Measurements from ENCODE around the gene NID2.

The NID2 gene

GRCh38 chr14:52094546-52095271 is 25.9 kb upstream of the NID2 start:
- H3K9ac ChIP-seq (ENCODE audit: low read depth, low read length) = no peak overlapping the region
- no peak overlapping the region for H3K27ac ChIP-seq (ENCODE audit: low read length)
- no peak overlapping the region for H3K4me3 ChIP-seq (ENCODE audit: low read length)
- H3K27me3 ChIP-seq (ENCODE audit: insufficient read depth, low read length) = no peaks in the 10 kb centered on the region
- no peaks in the 10 kb centered on the region for H3K4me1 ChIP-seq (ENCODE audit: insufficient read depth, low read length)
- no peaks in the 10 kb centered on the region for H3K36me3 ChIP-seq (ENCODE audit: insufficient read depth, low read depth, low read length)
- no peaks in the 10 kb centered on the region for H3K9me3 ChIP-seq (ENCODE audit: insufficient read depth, low read depth, low read length)

GRCh38 chr14:52091928-52092327 is 23.1 kb upstream of the NID2 start:
- H3K36me3 ChIP-seq (ENCODE audit: insufficient read depth, low read depth, low read length) = no peaks in the 10 kb centered on the region
- H3K27me3 ChIP-seq (ENCODE audit: insufficient read depth, low read length) = no peaks in the 10 kb centered on the region
- no peaks in the 10 kb centered on the region for H3K4me1 ChIP-seq (ENCODE audit: insufficient read depth, low read length)
- H3K9ac ChIP-seq (ENCODE audit: low read depth, low read length) = no peak overlapping the region
- no peak overlapping the region for H3K27ac ChIP-seq (ENCODE audit: low read length)
- H3K9me3 ChIP-seq (ENCODE audit: insufficient read depth, low read depth, low read length) = no peaks in the 10 kb centered on the region
- no peak overlapping the region for H3K4me3 ChIP-seq (ENCODE audit: low read length)

GRCh38 chr14:52090936-52091335 is 22.1 kb upstream of the NID2 start:
- Histone ChIP-seq H3K36me3 (ENCODE audit: insufficient read depth, low read depth, low read length) (no peaks in the 10 kb centered on the region), H3K4me1 (ENCODE audit: insufficient read depth, low read length) (no peaks in the 10 kb centered on the region), H3K27ac (ENCODE audit: low read length) (no peak overlapping the region), H3K9me3 (ENCODE audit: insufficient read depth, low read depth, low read length) (no peaks in the 10 kb centered on the region), H3K4me3 (ENCODE audit: low read length) (no peak overlapping the region), H3K9ac (ENCODE audit: low read depth, low read length) (no peak overlapping the region), H3K27me3 (ENCODE audit: insufficient read depth, low read length) (no peaks in the 10 kb centered on the region)

GRCh38 chr14:52089218-52089617 is 20.4 kb upstream of the NID2 start:
- H3K4me3 ChIP-seq (ENCODE audit: low read length) = no peak overlapping the region
- no peaks in the 10 kb centered on the region for H3K36me3 ChIP-seq (ENCODE audit: insufficient read depth, low read depth, low read length)
- no peaks in the 10 kb centered on the region; the same call in 1 of the 2 replicates for H3K9me3 ChIP-seq (ENCODE audit: insufficient read depth, low read depth, low read length)
- no peaks in the 10 kb centered on the region for H3K27me3 ChIP-seq (ENCODE audit: insufficient read depth, low read length)
- H3K27ac ChIP-seq (ENCODE audit: low read length) = no peak overlapping the region
- H3K4me1 ChIP-seq (ENCODE audit: insufficient read depth, low read length) = no peaks in the 10 kb centered on the region
- H3K9ac ChIP-seq (ENCODE audit: low read depth, low read length) = no peak overlapping the region

GRCh38 chr14:52086711-52087110 is 17.9 kb upstream of the NID2 start:
- no peak overlapping the region for H3K4me3 ChIP-seq (ENCODE audit: low read length)
- H3K9me3 ChIP-seq (ENCODE audit: insufficient read depth, low read depth, low read length) = no peaks in the 10 kb centered on the region; the same call in 1 of the 2 replicates
- no peaks in the 10 kb centered on the region for H3K27me3 ChIP-seq (ENCODE audit: insufficient read depth, low read length)
- H3K9ac ChIP-seq (ENCODE audit: low read depth, low read length) = no peak overlapping the region
- no peak overlapping the region for H3K27ac ChIP-seq (ENCODE audit: low read length)
- H3K4me1 ChIP-seq (ENCODE audit: insufficient read depth, low read length) = no peaks in the 10 kb centered on the region
- H3K36me3 ChIP-seq (ENCODE audit: insufficient read depth, low read depth, low read length) = no peaks in the 10 kb centered on the region

- H3K36me3 ChIP-seq (ENCODE audit: insufficient read depth, low read depth, low read length) = no peaks in the 10 kb centered on the region
- H3K9ac ChIP-seq (ENCODE audit: low read depth, low read length) = no peak overlapping the region
- no peaks in the 10 kb centered on the region; the same call in 1 of the 2 replicates for H3K9me3 ChIP-seq (ENCODE audit: insufficient read depth, low read depth, low read length)
- no peaks in the 10 kb centered on the region for H3K4me1 ChIP-seq (ENCODE audit: insufficient read depth, low read length)
- no peak overlapping the region for H3K4me3 ChIP-seq (ENCODE audit: low read length)
- H3K27ac ChIP-seq (ENCODE audit: low read length) = no peak overlapping the region
- no peaks in the 10 kb centered on the region for H3K27me3 ChIP-seq (ENCODE audit: insufficient read depth, low read length)
Measured at GRCh38 chr14:52082903-52083302, 14.0 kb upstream of the NID2 start.

GRCh38 chr14:52081964-52082363 is 13.1 kb upstream of the NID2 start:
- Histone ChIP-seq H3K9me3 (ENCODE audit: insufficient read depth, low read depth, low read length) (no peaks in the 10 kb centered on the region; the same call in 1 of the 2 replicates), H3K27me3 (ENCODE audit: insufficient read depth, low read length) (no peaks in the 10 kb centered on the region), H3K27ac (ENCODE audit: low read length) (no peak overlapping the region), H3K4me1 (ENCODE audit: insufficient read depth, low read length) (no peaks in the 10 kb centered on the region), H3K9ac (ENCODE audit: low read depth, low read length) (no peak overlapping the region), H3K36me3 (ENCODE audit: insufficient read depth, low read depth, low read length) (no peaks in the 10 kb centered on the region), H3K4me3 (ENCODE audit: low read length) (no peak overlapping the region)

GRCh38 chr14:52080808-52081755 is 12.2 kb upstream of the NID2 start:
- H3K9ac ChIP-seq (ENCODE audit: low read depth, low read length) = no peak overlapping the region
- no peaks in the 10 kb centered on the region for H3K36me3 ChIP-seq (ENCODE audit: insufficient read depth, low read depth, low read length)
- H3K4me1 ChIP-seq (ENCODE audit: insufficient read depth, low read length) = no peaks in the 10 kb centered on the region
- no peaks in the 10 kb centered on the region for H3K27me3 ChIP-seq (ENCODE audit: insufficient read depth, low read length)
- no peak overlapping the region for H3K4me3 ChIP-seq (ENCODE audit: low read length)
- no peaks in the 10 kb centered on the region; the same call in 1 of the 2 replicates for H3K9me3 ChIP-seq (ENCODE audit: insufficient read depth, low read depth, low read length)
- no peak overlapping the region for H3K27ac ChIP-seq (ENCODE audit: low read length)

GRCh38 chr14:52080158-52080800 is 11.4 kb upstream of the NID2 start:
- H3K36me3 ChIP-seq (ENCODE audit: insufficient read depth, low read depth, low read length) = no peaks in the 10 kb centered on the region
- no peak overlapping the region for H3K9ac ChIP-seq (ENCODE audit: low read depth, low read length)
- H3K27me3 ChIP-seq (ENCODE audit: insufficient read depth, low read length) = no peaks in the 10 kb centered on the region
- H3K9me3 ChIP-seq (ENCODE audit: insufficient read depth, low read depth, low read length) = no peaks in the 10 kb centered on the region; the same call in 1 of the 2 replicates
- H3K4me1 ChIP-seq (ENCODE audit: insufficient read depth, low read length) = no peaks in the 10 kb centered on the region
- no peak overlapping the region for H3K27ac ChIP-seq (ENCODE audit: low read length)
- no peak overlapping the region for H3K4me3 ChIP-seq (ENCODE audit: low read length)

GRCh38 chr14:52079239-52079959 is 10.5 kb upstream of the NID2 start:
- no peak overlapping the region for H3K4me3 ChIP-seq (ENCODE audit: low read length)
- H3K4me1 ChIP-seq (ENCODE audit: insufficient read depth, low read length) = no peaks in the 10 kb centered on the region
- H3K27ac ChIP-seq (ENCODE audit: low read length) = no peak overlapping the region
- no peaks in the 10 kb centered on the region for H3K9me3 ChIP-seq (ENCODE audit: insufficient read depth, low read depth, low read length)
- no peaks in the 10 kb centered on the region for H3K27me3 ChIP-seq (ENCODE audit: insufficient read depth, low read length)
- H3K9ac ChIP-seq (ENCODE audit: low read depth, low read length) = no peak overlapping the region
- H3K36me3 ChIP-seq (ENCODE audit: insufficient read depth, low read depth, low read length) = no peaks in the 10 kb centered on the region

GRCh38 chr14:52078721-52079120 is 9.9 kb upstream of the NID2 start:
- H3K9me3 ChIP-seq (ENCODE audit: insufficient read depth, low read depth, low read length) = no peaks in the 10 kb centered on the region
- H3K9ac ChIP-seq (ENCODE audit: low read depth, low read length) = no peak overlapping the region
- H3K27ac ChIP-seq (ENCODE audit: low read length) = no peak overlapping the region
- H3K36me3 ChIP-seq (ENCODE audit: insufficient read depth, low read depth, low read length) = no peaks in the 10 kb centered on the region
- H3K27me3 ChIP-seq (ENCODE audit: insufficient read depth, low read length) = no peaks in the 10 kb centered on the region
- H3K4me3 ChIP-seq (ENCODE audit: low read length) = no peak overlapping the region
- no peaks in the 10 kb centered on the region for H3K4me1 ChIP-seq (ENCODE audit: insufficient read depth, low read length)
